Measurements from ENCODE around the gene MED31.

Gene MED31

GRCh38 chr17:6637458-6637840, 14.0 kb downstream of the MED31 start:
- peaks cover 25% of the 10 kb centered on the region for H3K36me3 ChIP-seq (ENCODE audit: control insufficient read depth, insufficient read depth, low read length, severe bottlenecking)
- no peaks in the 10 kb centered on the region for H3K27me3 ChIP-seq (replicated peaks; ENCODE audit: control insufficient read depth, insufficient read depth, low read length)
- no peak for DNase-seq (ENCODE audit: low read depth)
- peaks cover 20% of the 10 kb centered on the region for H3K4me1 ChIP-seq (ENCODE audit: control insufficient read depth, insufficient read depth, low read length)
- no peaks in the 10 kb centered on the region for H3K9me3 ChIP-seq (ENCODE audit: control insufficient read depth, low read length)
- no peak overlapping the region for H3K4me3 ChIP-seq (ENCODE audit: low read length)
- no peak overlapping the region for H3K9ac ChIP-seq (ENCODE audit: low read length)

GRCh38 chr17:6636616-6637457, 14.6 kb downstream of the MED31 start:
- Histone ChIP-seq H3K9me3 (ENCODE audit: control insufficient read depth, low read length) (no peaks in the 10 kb centered on the region), H3K27me3 (replicated peaks; ENCODE audit: control insufficient read depth, insufficient read depth, low read length) (no peaks in the 10 kb centered on the region), H3K4me1 (ENCODE audit: control insufficient read depth, insufficient read depth, low read length) (peaks cover 14% of the 10 kb centered on the region), H3K4me3 (ENCODE audit: low read length) (no peak overlapping the region), H3K9ac (ENCODE audit: low read length) (no peak overlapping the region), H3K36me3 (ENCODE audit: control insufficient read depth, insufficient read depth, low read length, severe bottlenecking) (peaks cover 30% of the 10 kb centered on the region)
- DNase-seq (ENCODE audit: low read depth) = no peak

- H3K4me3 ChIP-seq (ENCODE audit: low read length) = no peak overlapping the region
- H3K4me1 ChIP-seq (ENCODE audit: control insufficient read depth, insufficient read depth, low read length) = peaks cover 9% of the 10 kb centered on the region
- H3K9me3 ChIP-seq (ENCODE audit: control insufficient read depth, low read length) = no peaks in the 10 kb centered on the region
- peaks cover 37% of the 10 kb centered on the region for H3K36me3 ChIP-seq (ENCODE audit: control insufficient read depth, insufficient read depth, low read length, severe bottlenecking)
- H3K27me3 ChIP-seq (replicated peaks; ENCODE audit: control insufficient read depth, insufficient read depth, low read length) = no peaks in the 10 kb centered on the region
- H3K9ac ChIP-seq (ENCODE audit: low read length) = no peak overlapping the region
- no peak for DNase-seq (ENCODE audit: low read depth)
These were observed 15.3 kb downstream of the MED31 start for GRCh38 chr17:6636105-6636504.

DNA sequence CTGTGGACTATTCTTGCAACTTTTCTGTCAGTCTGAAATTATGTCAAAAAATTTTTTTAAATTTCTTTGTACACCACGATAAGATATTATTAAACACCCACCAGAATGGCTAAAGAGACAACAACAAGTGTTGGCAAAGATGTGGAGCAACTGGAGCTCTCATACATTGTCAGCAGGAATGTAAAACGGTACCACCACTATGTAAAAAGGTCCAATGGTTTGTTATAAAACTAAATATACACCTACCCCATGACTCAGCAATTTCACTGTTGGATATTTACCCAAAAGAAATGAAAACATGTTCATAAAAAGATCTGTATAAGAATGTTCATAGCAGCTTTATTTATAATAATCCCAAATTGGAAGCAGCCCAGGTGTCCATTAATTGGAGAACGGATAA, 18.1 kb downstream of the MED31 start:
- H3K9me3 ChIP-seq (ENCODE audit: control insufficient read depth, low read length) = no peaks in the 10 kb centered on the region
- no peaks in the 10 kb centered on the region for H3K4me1 ChIP-seq (ENCODE audit: control insufficient read depth, insufficient read depth, low read length)
- no peak overlapping the region for H3K4me3 ChIP-seq (ENCODE audit: low read length)
- H3K9ac ChIP-seq (ENCODE audit: low read length) = no peak overlapping the region
- DNase-seq (ENCODE audit: low read depth) = no peak
- H3K36me3 ChIP-seq (ENCODE audit: control insufficient read depth, insufficient read depth, low read length, severe bottlenecking) = peaks cover 59% of the 10 kb centered on the region
- no peaks in the 10 kb centered on the region for H3K27me3 ChIP-seq (replicated peaks; ENCODE audit: control insufficient read depth, insufficient read depth, low read length)

GRCh38 chr17:6632530-6632929, 18.9 kb downstream of the MED31 start:
- Histone ChIP-seq H3K36me3 (ENCODE audit: control insufficient read depth, insufficient read depth, low read length, severe bottlenecking) (peaks cover 67% of the 10 kb centered on the region), H3K9ac (ENCODE audit: low read length) (no peak overlapping the region)

GRCh38 chr17:6630390-6630789, 21.0 kb downstream of the MED31 start:
- Histone ChIP-seq H3K27me3 (replicated peaks; ENCODE audit: control insufficient read depth, insufficient read depth, low read length) (no peaks in the 10 kb centered on the region), H3K9ac (ENCODE audit: low read length) (no peak overlapping the region), H3K36me3 (ENCODE audit: control insufficient read depth, insufficient read depth, low read length, severe bottlenecking) (peaks cover 76% of the 10 kb centered on the region), H3K9me3 (ENCODE audit: control insufficient read depth, low read length) (no peaks in the 10 kb centered on the region), H3K4me1 (ENCODE audit: control insufficient read depth, insufficient read depth, low read length) (no peaks in the 10 kb centered on the region), H3K4me3 (ENCODE audit: low read length) (no peak overlapping the region)
- no peak for DNase-seq (ENCODE audit: low read depth)

More at GRCh38 chr17:6632530-6632929, 18.9 kb downstream of the MED31 start:
- H3K4me1 ChIP-seq (ENCODE audit: control insufficient read depth, insufficient read depth, low read length) = no peaks in the 10 kb centered on the region
- H3K9me3 ChIP-seq (ENCODE audit: control insufficient read depth, low read length) = no peaks in the 10 kb centered on the region
- H3K4me3 ChIP-seq (ENCODE audit: low read length) = no peak overlapping the region
- DNase-seq (ENCODE audit: low read depth) = no peak
- no peaks in the 10 kb centered on the region for H3K27me3 ChIP-seq (replicated peaks; ENCODE audit: control insufficient read depth, insufficient read depth, low read length)

GRCh38 chr17:6627019-6627418, 24.4 kb downstream of the MED31 start:
- H3K9me3 ChIP-seq (ENCODE audit: control insufficient read depth, low read length) = no peaks in the 10 kb centered on the region
- peaks cover 66% of the 10 kb centered on the region for H3K36me3 ChIP-seq (ENCODE audit: control insufficient read depth, insufficient read depth, low read length, severe bottlenecking)
- no peak overlapping the region for H3K9ac ChIP-seq (ENCODE audit: low read length)
- H3K27me3 ChIP-seq (replicated peaks; ENCODE audit: control insufficient read depth, insufficient read depth, low read length) = no peaks in the 10 kb centered on the region
- peak; percentile 34 for DNase-seq (ENCODE audit: low read depth)
- no peaks in the 10 kb centered on the region for H3K4me1 ChIP-seq (ENCODE audit: control insufficient read depth, insufficient read depth, low read length)
- no peak overlapping the region for H3K4me3 ChIP-seq (ENCODE audit: low read length)

- DNase-seq (ENCODE audit: low read depth) = no peak
- H3K27me3 ChIP-seq (replicated peaks; ENCODE audit: control insufficient read depth, insufficient read depth, low read length) = no peaks in the 10 kb centered on the region
- no peak overlapping the region for H3K4me3 ChIP-seq (ENCODE audit: low read length)
- peaks cover 66% of the 10 kb centered on the region for H3K36me3 ChIP-seq (ENCODE audit: control insufficient read depth, insufficient read depth, low read length, severe bottlenecking)
- H3K9me3 ChIP-seq (ENCODE audit: control insufficient read depth, low read length) = no peaks in the 10 kb centered on the region
- no peak overlapping the region for H3K9ac ChIP-seq (ENCODE audit: low read length)
- H3K4me1 ChIP-seq (ENCODE audit: control insufficient read depth, insufficient read depth, low read length) = no peaks in the 10 kb centered on the region
These were observed 24.8 kb downstream of the MED31 start for GRCh38 chr17:6626616-6627015.

GRCh38 chr17:6623941-6624340, 27.5 kb downstream of the MED31 start:
- no peak overlapping the region for H3K9ac ChIP-seq (ENCODE audit: low read length)
- H3K36me3 ChIP-seq (ENCODE audit: control insufficient read depth, insufficient read depth, low read length, severe bottlenecking) = peaks cover 63% of the 10 kb centered on the region
- no peaks in the 10 kb centered on the region for H3K9me3 ChIP-seq (ENCODE audit: control insufficient read depth, low read length)
- peak; percentile 43 for DNase-seq (ENCODE audit: low read depth)
- no peaks in the 10 kb centered on the region for H3K27me3 ChIP-seq (replicated peaks; ENCODE audit: control insufficient read depth, insufficient read depth, low read length)
- H3K4me3 ChIP-seq (ENCODE audit: low read length) = no peak overlapping the region
- H3K4me1 ChIP-seq (ENCODE audit: control insufficient read depth, insufficient read depth, low read length) = no peaks in the 10 kb centered on the region

DNA sequence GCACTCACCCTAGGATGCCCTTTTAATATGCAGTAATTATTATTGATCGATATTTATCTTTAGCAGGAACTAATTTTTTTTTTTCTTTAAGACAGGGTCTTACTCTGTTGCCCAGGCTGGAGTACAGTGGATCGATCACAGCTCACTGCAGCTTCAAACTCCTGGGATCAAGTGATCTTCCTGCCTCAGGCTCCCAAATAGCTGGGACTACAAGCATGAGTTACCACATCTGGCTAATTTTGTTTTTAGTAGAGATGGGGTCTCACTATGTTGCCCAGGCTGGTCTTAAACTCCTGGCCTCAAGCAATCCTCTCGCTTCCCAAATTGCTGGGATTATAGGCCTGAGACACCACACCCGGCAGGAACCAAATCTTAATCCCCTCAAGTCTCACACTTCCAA, 40.2 kb downstream of the MED31 start:
- Histone ChIP-seq H3K36me3 (ENCODE audit: control insufficient read depth, insufficient read depth, low read length, severe bottlenecking) (peaks cover 53% of the 10 kb centered on the region), H3K9me3 (ENCODE audit: control insufficient read depth, low read length) (no peaks in the 10 kb centered on the region), H3K4me1 (ENCODE audit: control insufficient read depth, insufficient read depth, low read length) (no peaks in the 10 kb centered on the region), H3K9ac (ENCODE audit: low read length) (no peak overlapping the region), H3K4me3 (ENCODE audit: low read length) (no peak overlapping the region), H3K27me3 (replicated peaks; ENCODE audit: control insufficient read depth, insufficient read depth, low read length) (no peaks in the 10 kb centered on the region)
- no peak for DNase-seq (ENCODE audit: low read depth)

GRCh38 chr17:6610011-6610410, 41.4 kb downstream of the MED31 start:
- H3K9ac ChIP-seq (ENCODE audit: low read length) = no peak overlapping the region
- DNase-seq (ENCODE audit: low read depth) = no peak
- no peaks in the 10 kb centered on the region for H3K9me3 ChIP-seq (ENCODE audit: control insufficient read depth, low read length)
- peaks cover 65% of the 10 kb centered on the region for H3K36me3 ChIP-seq (ENCODE audit: control insufficient read depth, insufficient read depth, low read length, severe bottlenecking)
- H3K4me1 ChIP-seq (ENCODE audit: control insufficient read depth, insufficient read depth, low read length) = no peaks in the 10 kb centered on the region
- H3K4me3 ChIP-seq (ENCODE audit: low read length) = no peak overlapping the region
- H3K27me3 ChIP-seq (replicated peaks; ENCODE audit: control insufficient read depth, insufficient read depth, low read length) = no peaks in the 10 kb centered on the region

GRCh38 chr17:6608321-6608720, 43.1 kb downstream of the MED31 start:
- Histone ChIP-seq H3K9ac (ENCODE audit: low read length) (no peak overlapping the region), H3K36me3 (ENCODE audit: control insufficient read depth, insufficient read depth, low read length, severe bottlenecking) (peaks cover 66% of the 10 kb centered on the region)

More at GRCh38 chr17:6608321-6608720, 43.1 kb downstream of the MED31 start:
- H3K4me1 ChIP-seq (ENCODE audit: control insufficient read depth, insufficient read depth, low read length) = peaks cover 6% of the 10 kb centered on the region
- H3K4me3 ChIP-seq (ENCODE audit: low read length) = no peak overlapping the region
- no peaks in the 10 kb centered on the region for H3K27me3 ChIP-seq (replicated peaks; ENCODE audit: control insufficient read depth, insufficient read depth, low read length)
- no peaks in the 10 kb centered on the region for H3K9me3 ChIP-seq (ENCODE audit: control insufficient read depth, low read length)
- DNase-seq (ENCODE audit: low read depth) = no peak
